ENCODE measurements around the gene SLC35G6. TPM values are rescaled to one million over a fixed set of nuclear protein-coding genes. Genes with fewer than 3 reads are reported as not detected.

Gene SLC35G6
- not detected in 2 replicates for total RNA-seq

GRCh38 chr17:7481275-7481674, at the start of gene SLC35G6:
SLC35G6 (plus strand) TSS chr17:7481446; CDS start chr17:7481517, 71 bp downstream.

GRCh38 chr17:7439462-7440112, 41.7 kb upstream of the SLC35G6 start, which contains the start of gene FGF11:
FGF11 (plus strand) TSS chr17:7439512; CDS start chr17:7439621, 109 bp downstream.

GRCh38 chr17:7444682-7445618, 36.3 kb upstream of the SLC35G6 start, which contains the start of gene CHRNB1:
CHRNB1 (plus strand) TSS chr17:7445061; CDS start chr17:7445128, 67 bp downstream.

GRCh38 chr17:7479213-7480088, 1.8 kb upstream of the SLC35G6 start, which contains the start of gene ZBTB4:
ZBTB4 (minus strand) TSS chr17:7479631; CDS start chr17:7466801, 12,830 bp downstream.

GRCh38 chr17:7484067-7484918, 3.0 kb downstream of the SLC35G6 start, which contains the start of gene POLR2A:
POLR2A (plus strand) TSS chr17:7484366.

Other genes starting within 250 kb of the SLC35G6 start
- gene DVL2, start 246.9 kb upstream of the SLC35G6 start, total RNA-seq = 57.9 and 59.5 TPM in 2 replicates
- gene PHF23, start 242.0 kb upstream of the SLC35G6 start, total RNA-seq = 31.1 and 86.7 TPM in 2 replicates
- gene GABARAP, start 239.0 kb upstream of the SLC35G6 start, total RNA-seq = 153 and 283 TPM in 2 replicates
- gene CTDNEP1, start 229.7 kb upstream of the SLC35G6 start, total RNA-seq = 45.3 and 48.7 TPM in 2 replicates
- 38.6 and 43.2 TPM in 2 replicates for gene ELP5, start 229.2 kb upstream of the SLC35G6 start, total RNA-seq
- 60.3 and 62.3 TPM in 2 replicates for gene CLDN7, start 219.0 kb upstream of the SLC35G6 start, total RNA-seq
- gene SLC2A4, start 199.7 kb upstream of the SLC35G6 start, total RNA-seq = not detected in 2 replicates
- gene YBX2, start 186.8 kb upstream of the SLC35G6 start, total RNA-seq = not detected in 2 replicates
- gene EIF5A, start 173.8 kb upstream of the SLC35G6 start, total RNA-seq = 986 and 1,002 TPM in 2 replicates
- 68.2 and 94.6 TPM in 2 replicates for gene GPS2, start 166.1 kb upstream of the SLC35G6 start, total RNA-seq
- 9.2 and 11.7 TPM in 2 replicates for gene NEURL4, start 152.1 kb upstream of the SLC35G6 start, total RNA-seq
- gene ACAP1, start 144.9 kb upstream of the SLC35G6 start, total RNA-seq = 0.71 and 2.3 TPM in 2 replicates
- 15.6 and 17.5 TPM in 2 replicates for gene KCTD11, start 129.3 kb upstream of the SLC35G6 start, total RNA-seq
- not detected in 2 replicates for gene TMEM95, start 126.3 kb upstream of the SLC35G6 start, total RNA-seq
- gene TNK1, start 100.4 kb upstream of the SLC35G6 start, total RNA-seq = 0.18 and 0.29 TPM in 2 replicates
- 60.4 and 85.3 TPM in 2 replicates for gene PLSCR3, start 86.9 kb upstream of the SLC35G6 start, total RNA-seq
- 160 and 240 TPM in 2 replicates for gene TMEM256, start 77.3 kb upstream of the SLC35G6 start, total RNA-seq
- 18.3 and 20.2 TPM in 2 replicates for gene NLGN2, start 73.6 kb upstream of the SLC35G6 start, total RNA-seq
- not detected in 2 replicates for gene SPEM1, start 61.1 kb upstream of the SLC35G6 start, total RNA-seq
- not detected in 2 replicates for gene SPEM2, start 55.8 kb upstream of the SLC35G6 start, total RNA-seq
- gene SPEM3, start 52.6 kb upstream of the SLC35G6 start, total RNA-seq = not detected in 2 replicates
- gene TMEM102, start 46.0 kb upstream of the SLC35G6 start, total RNA-seq = 1.7 and 3.4 TPM in 2 replicates
- gene FGF11, start 41.9 kb upstream of the SLC35G6 start, total RNA-seq = 0.29 and 1.1 TPM in 2 replicates
- gene CHRNB1, start 36.4 kb upstream of the SLC35G6 start, total RNA-seq = 3.5 and 7.1 TPM in 2 replicates
- gene ZBTB4, start 1.8 kb upstream of the SLC35G6 start, total RNA-seq = 23.2 and 24.2 TPM in 2 replicates
- gene POLR2A, start 2.9 kb downstream of the SLC35G6 start, total RNA-seq = 44.7 and 56.2 TPM in 2 replicates
- 30.6 and 36.5 TPM in 2 replicates for gene TNFSF12, start 67.6 kb downstream of the SLC35G6 start, total RNA-seq
- gene TNFSF13, start 77.3 kb downstream of the SLC35G6 start, total RNA-seq = 0.53 and 6.1 TPM in 2 replicates
- gene SENP3, start 80.5 kb downstream of the SLC35G6 start, total RNA-seq = 71.2 and 76.1 TPM in 2 replicates
- 47.6 and 49.6 TPM in 2 replicates for gene CD68, start 98.2 kb downstream of the SLC35G6 start, total RNA-seq
- gene MPDU1, start 102.4 kb downstream of the SLC35G6 start, total RNA-seq = 280 and 394 TPM in 2 replicates
- 2.5 TPM in 1 of 2 replicates, not detected in the other for gene SOX15, start 108.6 kb downstream of the SLC35G6 start, total RNA-seq
- gene FXR2, start 133.5 kb downstream of the SLC35G6 start, total RNA-seq = 38.8 and 64.9 TPM in 2 replicates
- gene SAT2, start 146.4 kb downstream of the SLC35G6 start, total RNA-seq = 43.4 and 46.1 TPM in 2 replicates
- gene SHBG, start 148.7 kb downstream of the SLC35G6 start, total RNA-seq = 11.8 TPM in 1 of 2 replicates, not detected in the other
- gene ATP1B2, start 169.5 kb downstream of the SLC35G6 start, total RNA-seq = not detected in 2 replicates
- 33.0 and 41.8 TPM in 2 replicates for gene TP53, start 206.0 kb downstream of the SLC35G6 start, total RNA-seq
- gene WRAP53, start 207.0 kb downstream of the SLC35G6 start, total RNA-seq = 16.7 and 18.8 TPM in 2 replicates
- 0.18 TPM in 1 of 2 replicates, not detected in the other for gene EFNB3, start 223.8 kb downstream of the SLC35G6 start, total RNA-seq
- gene DNAH2, start 236.3 kb downstream of the SLC35G6 start, total RNA-seq = 0.18 and 0.29 TPM in 2 replicates

All from myometrial cell (primary cell).